ENCODE results near the gene TSPO2.
A peak's percentile ranks its signal among the peaks of the same experiment; 100 is the strongest.

TSPO2 gene

DNA sequence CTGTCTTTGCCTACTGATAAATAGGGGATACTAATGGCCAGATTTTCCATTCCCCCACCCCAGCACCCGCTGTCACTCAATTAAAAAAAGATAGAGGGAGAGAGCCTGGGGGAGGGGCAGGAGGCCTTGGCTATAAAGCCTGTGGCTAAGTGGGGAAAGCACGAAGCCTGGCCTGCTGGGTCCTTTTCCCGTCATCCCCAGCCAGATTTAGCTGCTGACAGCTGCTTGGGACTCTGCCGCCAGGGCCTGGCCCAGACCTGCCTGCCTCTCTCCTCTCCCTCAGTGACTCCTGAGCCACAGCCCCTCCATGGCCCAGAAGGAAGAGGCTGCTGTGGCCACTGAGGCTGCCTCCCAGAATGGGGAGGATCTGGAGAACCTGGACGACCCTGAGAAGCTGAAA, 10.8 kb downstream of the TSPO2 start, which contains the start of gene APOBEC2:
Gene APOBEC2, plus strand, starts transcription at position 162 of the 400 bp plus-strand sequence. Its CDS starts 146 bp downstream, at position 308.
- no peak for DNase-seq

GRCh38 chr6:41054511-41054910, 12.2 kb downstream of the TSPO2 start:
- DNase-seq = no peak

- no peak for DNase-seq
Measured at GRCh38 chr6:41055149-41055548, 12.9 kb downstream of the TSPO2 start.

DNA sequence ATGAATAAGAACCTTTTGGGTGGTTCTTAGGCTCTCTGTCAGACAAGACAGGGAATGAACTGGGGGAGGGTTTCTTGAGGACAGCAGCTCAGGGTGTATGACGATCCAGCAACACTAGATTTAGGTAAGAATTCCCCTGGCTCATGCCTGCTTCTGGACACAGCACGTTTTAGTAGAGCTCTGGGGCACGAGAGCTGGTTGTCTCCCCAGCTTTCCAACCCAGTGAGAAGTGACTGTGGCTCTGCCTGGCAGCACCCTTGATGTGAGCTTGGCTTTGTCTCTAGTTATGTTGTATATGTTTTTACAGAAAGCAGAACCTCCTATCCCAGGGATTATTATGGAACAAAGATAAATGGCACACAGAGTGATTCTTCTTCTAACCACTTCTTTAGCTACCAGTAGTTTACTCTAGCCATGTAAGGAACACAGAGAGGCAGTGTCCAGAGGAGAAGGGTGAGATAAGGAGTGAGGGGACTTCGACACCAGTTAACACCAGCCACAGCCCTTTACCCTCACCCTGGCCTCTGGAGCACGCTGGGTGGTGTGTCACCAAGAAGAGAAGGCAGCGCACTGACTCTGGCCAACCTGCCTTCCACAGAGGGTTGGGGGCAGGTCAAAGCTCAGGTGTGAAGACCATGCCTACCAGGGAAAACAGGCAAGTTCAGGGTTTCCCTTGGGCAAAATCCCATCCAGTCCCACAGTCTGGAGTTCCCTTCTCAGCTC, 14.7 kb downstream of the TSPO2 start:
- DNase-seq = no peak

DNA sequence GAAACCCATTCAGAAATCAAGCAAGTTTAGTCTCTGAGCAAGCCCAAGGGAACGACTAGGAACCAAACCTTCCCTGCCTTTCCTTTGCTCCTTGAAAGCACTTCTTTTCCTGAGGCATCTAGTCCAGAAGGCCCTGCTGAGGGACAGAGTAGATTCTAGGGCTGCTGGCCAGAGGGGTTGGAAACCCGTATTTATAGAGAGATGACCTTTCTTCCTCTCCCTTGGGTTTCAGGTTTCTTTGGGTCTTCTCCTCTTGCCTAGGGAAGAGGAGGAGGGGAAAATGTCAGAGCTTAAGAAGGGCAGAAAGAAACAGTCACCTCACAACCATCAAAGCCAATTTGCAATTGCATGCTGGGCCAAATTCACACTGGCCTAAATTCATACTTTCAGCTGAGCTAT, 16.5 kb downstream of the TSPO2 start:
- DNase-seq = no peak

GRCh38 chr6:41059556-41059955, 17.3 kb downstream of the TSPO2 start:
- DNase-seq = no peak

DNA sequence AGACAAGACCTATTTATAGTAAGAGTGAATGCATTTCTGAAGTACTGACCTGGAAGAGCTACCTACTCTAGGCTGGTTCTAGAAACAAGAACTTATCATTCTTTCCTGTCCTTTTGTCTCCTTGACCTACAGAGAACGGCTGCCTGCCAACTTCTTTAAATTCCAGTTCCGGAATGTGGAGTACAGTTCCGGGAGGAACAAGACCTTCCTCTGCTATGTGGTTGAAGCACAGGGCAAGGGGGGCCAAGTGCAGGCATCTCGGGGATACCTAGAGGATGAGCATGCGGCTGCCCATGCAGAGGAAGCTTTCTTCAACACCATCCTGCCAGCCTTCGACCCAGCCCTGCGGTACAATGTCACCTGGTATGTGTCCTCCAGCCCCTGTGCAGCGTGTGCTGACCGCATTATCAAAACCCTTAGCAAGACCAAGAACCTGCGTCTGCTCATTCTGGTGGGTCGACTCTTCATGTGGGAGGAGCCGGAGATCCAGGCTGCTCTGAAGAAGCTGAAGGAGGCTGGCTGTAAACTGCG, 19.0 kb downstream of the TSPO2 start:
- no peak for DNase-seq

- DNase-seq = no peak
Measured at GRCh38 chr6:41062056-41062455, 19.8 kb downstream of the TSPO2 start.

GRCh38 chr6:41063884-41064285, 21.6 kb downstream of the TSPO2 start:
- no peak for DNase-seq

- DNase-seq = no peak
Measured at GRCh38 chr6:41064841-41065240, 22.6 kb downstream of the TSPO2 start.

DNA sequence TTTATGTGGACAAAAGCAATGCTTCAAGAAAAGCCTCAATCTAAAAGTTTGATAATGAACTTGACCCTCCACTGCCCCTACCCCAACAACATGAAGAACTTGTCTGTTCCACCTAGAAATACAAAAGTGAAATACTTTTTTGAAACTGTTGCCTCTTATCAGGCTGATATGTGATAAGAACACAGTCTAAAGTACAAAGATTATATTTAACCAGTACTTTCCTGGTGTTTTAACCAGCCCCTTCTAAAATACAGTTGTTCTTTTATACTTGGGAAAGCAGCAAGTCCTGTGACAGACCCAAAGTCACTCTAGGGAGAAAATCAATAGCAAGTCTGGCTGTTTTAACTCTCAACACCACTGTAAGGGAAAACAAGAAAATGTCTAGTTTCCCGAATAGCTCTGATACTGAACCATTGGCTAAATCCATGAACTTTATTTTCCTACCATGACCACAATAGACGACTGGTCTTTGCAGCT, 23.3 kb downstream of the TSPO2 start:
- no peak for DNase-seq

DNA sequence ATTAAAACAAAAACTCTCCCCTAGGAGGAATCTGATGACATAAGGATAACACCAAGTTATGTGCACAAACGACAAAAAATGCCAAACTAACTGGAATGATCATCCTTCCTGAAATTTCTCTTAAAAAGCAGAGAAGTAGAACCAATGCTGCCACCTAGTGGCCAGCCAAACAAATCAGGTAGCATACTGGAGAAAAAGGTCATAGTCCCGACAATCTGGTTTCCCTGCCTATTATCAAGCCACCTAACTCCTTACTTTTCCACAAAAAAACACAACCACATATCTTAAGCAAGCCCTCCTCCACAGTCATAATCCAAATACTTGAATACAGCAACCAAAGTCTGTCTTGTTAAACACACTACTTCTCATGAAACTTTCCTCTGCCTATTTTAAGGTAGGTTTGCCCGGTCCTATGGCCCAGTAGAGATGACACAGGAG, 24.6 kb downstream of the TSPO2 start:
- peak; percentile 64 for DNase-seq

GRCh38 chr6:41071501-41071922, 29.2 kb downstream of the TSPO2 start:
- no peak for DNase-seq

GRCh38 chr6:41071923-41072835, 29.9 kb downstream of the TSPO2 start, which contains the start of gene OARD1:
OARD1 (minus strand) TSS chr6:41072356; CDS start chr6:41071634, 722 bp downstream.
- peak; percentile 100 for DNase-seq

DNA sequence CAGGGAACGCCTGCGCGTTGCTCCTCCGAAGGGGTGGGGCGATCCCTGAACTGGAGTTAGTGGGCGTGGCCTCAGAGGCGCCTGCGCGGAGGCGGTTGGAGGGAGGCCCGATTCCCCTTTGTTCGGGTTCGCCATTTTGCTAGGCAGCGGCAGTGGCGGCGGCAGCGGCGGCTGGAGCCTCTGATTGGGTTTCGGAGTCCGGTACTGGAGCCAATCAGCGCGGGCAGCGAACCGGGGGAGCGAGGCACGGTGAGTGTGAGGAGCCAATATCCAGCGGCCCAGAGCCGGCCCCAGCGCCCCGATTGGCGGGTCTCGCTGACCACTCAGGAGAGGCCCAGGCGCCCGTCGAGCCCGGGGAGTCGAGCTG, 30.6 kb downstream of the TSPO2 start, which contains the start of gene NFYA:
Gene NFYA, plus strand, starts transcription at position 139 of the 367 bp plus-strand sequence. CDS start 6,116 bp downstream, outside the sequence.
- peak; percentile 100 for DNase-seq

- peak; percentile 77 for DNase-seq
Measured at GRCh38 chr6:41073203-41073967, 31.1 kb downstream of the TSPO2 start.

DNA sequence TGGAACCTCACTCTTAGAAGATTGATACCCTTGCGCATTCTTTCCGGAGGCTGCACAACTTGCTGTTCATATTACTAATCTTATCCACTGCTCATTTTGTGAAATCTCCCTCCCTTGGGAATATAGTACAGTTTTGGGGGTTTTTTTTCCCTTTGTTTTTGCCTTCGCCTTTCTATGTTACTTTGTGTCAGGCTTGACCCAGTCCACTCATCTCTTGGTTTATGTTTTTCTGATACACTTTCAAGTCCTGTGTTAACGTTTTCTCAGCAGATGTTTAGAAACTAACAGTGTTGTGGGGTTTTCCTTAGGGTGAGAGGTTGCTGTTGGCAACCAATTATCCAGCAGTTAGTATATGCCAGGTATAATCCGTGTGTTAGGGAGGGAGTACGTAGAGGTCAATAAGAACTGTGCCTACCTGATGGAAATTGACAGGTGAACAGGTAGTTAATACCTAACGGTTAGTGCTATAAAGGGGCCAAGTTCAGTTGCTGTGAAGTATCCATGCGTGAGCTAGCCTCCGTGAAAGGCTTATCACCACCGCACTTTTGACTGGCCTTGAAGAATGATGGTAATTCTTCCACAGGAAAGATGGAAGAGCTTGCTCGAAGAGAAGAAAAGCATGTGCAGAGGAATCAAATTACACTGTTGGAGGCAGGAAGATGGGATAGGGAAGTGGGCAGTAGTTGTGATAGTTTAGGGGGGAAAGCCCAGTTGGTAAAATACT, 31.9 kb downstream of the TSPO2 start:
- DNase-seq = no peak

- DNase-seq = no peak
Measured at GRCh38 chr6:41074692-41075436, 32.6 kb downstream of the TSPO2 start.

DNA sequence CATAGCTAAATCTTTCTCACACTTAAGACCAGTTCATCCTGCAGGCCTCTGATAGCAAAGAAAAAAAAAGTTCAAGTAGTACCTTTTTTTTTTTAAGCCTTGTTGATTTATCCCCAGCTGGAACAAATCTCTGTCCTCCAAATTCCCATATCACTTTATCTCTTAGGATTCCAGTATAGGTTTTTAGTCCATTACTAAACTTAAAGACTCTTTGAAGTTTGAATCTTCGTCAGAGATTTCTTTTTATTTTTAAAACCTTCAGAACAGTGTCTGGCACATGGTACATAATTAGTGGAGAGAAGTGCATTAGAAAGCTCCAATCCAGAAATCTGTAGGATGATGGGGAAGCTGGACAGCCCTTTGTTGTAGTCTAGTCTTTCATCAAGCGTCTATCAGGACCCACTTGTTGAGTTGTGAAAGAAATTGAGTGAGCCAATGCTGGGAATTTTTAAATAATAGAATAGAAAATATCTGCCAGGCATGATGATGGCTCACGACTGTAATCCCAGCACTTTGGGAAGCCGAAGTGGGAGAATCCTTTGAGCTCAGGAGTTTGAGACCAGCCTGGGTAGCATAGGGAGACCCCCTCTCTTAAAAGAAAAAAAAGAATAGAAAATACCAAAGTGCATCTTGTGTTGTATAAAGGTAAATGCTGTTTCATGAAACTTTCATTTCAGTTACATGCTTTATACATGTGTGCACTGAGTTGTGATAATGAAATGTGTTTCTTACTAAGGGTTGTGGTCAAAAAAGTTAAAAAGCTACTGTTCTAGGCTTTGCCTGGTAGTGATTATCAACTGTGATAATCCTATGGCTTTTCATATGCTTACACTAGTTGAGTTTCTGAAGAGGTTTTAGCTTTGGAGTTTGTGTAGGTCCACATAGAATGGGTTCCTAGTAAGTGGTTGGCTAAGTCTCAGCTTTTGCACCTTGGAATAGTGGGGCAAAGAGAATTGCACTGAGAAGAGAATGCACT, 33.7 kb downstream of the TSPO2 start:
- DNase-seq = no peak

DNA sequence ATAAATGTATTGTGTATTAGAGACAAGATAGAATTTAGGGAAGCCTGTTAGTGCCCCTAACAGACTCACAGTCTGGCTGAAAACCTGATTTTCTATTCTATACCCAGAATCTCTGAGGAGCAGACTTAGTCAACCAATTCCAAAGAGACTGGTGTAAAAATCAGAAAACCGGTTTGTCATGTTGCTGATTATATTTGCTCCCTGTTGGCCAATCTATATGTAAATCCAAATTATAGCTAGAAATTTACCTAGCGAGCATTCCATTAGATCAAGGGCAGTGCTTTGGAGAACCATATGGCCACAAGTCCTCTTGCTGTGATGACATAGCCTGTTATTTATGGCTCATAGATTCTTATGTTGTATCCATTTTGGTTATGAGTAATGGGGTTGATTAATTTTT, 35.3 kb downstream of the TSPO2 start:
- no peak for DNase-seq

All from stimulated activated CD4-positive, alpha-beta T cell treated with anti-CD3 and anti-CD28 coated beads, Interleukin-4, amount 100 ng/mL, for 1 hour (primary cell).